Nephron (organoid): ENCODE measurements around the gene CREB3.

Source experiments
- H3K27ac Mint-ChIP-seq, 3 experiments: 2 replicates each; pipeline ENCODE4 v1.8.0; 2020; ENCODE audit warnings: mixed read lengths in 3 of 3, mild to moderate bottlenecking in 2 of 3, moderate library complexity in 1 of 3
- H3K27me3 Mint-ChIP-seq: 2 replicates; pipeline ENCODE4 v1.8.0; 2021; ENCODE audit warnings: low read depth, mild to moderate bottlenecking, moderate library complexity, mixed read lengths
- H3K36me3 Mint-ChIP-seq: 2 replicates; pipeline ENCODE4 v1.8.0; 2020; ENCODE audit warnings: low read depth, mixed read lengths
- H3K4me1 Mint-ChIP-seq: 2 replicates; pipeline ENCODE4 v1.8.0; 2020; ENCODE audit warnings: mixed read lengths
- H3K4me3 Mint-ChIP-seq, 3 experiments: 2 replicates each; pipeline ENCODE4 v1.8.0; 2020; ENCODE audit warnings: mild to moderate bottlenecking in 3 of 3, mixed read lengths in 3 of 3, moderate library complexity in 2 of 3
- H3K9me3 Mint-ChIP-seq: 2 replicates; pipeline ENCODE4 v1.8.0; 2020; ENCODE audit warnings: mixed read lengths
- TF ChIP-seq, protein P1 (sequence below), 3 experiments: fragments of 200-600 bp; sonication (generic); IDR thresholded peaks; one replicate each; pipeline ENCODE4 v1.5.0; 2021; ENCODE audit warnings: antibody characterized with exemption in 3 of 3; ENCODE audit not compliant: unreplicated experiment in 3 of 3

CREB3 gene

DNA sequence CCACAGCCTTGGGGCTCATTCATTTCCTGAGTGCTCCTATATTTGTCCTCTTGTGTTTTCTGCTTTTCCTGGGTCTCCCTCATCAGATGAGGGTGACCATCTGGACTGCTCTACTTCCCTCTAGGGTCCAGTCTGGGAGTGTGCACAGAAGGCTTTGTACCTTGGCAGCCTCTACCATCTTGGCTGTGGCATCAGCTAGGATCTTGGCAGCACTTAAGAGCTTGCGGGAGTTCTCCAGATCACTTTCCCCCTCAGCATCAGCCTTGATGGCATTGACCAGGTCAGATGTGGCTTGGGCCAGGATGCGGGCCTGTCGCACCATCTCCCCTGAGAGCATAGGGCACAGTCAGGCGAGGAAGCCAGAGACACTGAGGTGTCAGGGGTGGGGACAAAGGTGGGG, 16.2 kb upstream of the CREB3 start:
- no peaks in the 10 kb centered on the region for H3K9me3 Mint-ChIP-seq
- peaks cover 86% of the 10 kb centered on the region for H3K36me3 Mint-ChIP-seq
- H3K4me3 Mint-ChIP-seq: no peak overlapping the region
- TF ChIP-seq, protein P1, sequence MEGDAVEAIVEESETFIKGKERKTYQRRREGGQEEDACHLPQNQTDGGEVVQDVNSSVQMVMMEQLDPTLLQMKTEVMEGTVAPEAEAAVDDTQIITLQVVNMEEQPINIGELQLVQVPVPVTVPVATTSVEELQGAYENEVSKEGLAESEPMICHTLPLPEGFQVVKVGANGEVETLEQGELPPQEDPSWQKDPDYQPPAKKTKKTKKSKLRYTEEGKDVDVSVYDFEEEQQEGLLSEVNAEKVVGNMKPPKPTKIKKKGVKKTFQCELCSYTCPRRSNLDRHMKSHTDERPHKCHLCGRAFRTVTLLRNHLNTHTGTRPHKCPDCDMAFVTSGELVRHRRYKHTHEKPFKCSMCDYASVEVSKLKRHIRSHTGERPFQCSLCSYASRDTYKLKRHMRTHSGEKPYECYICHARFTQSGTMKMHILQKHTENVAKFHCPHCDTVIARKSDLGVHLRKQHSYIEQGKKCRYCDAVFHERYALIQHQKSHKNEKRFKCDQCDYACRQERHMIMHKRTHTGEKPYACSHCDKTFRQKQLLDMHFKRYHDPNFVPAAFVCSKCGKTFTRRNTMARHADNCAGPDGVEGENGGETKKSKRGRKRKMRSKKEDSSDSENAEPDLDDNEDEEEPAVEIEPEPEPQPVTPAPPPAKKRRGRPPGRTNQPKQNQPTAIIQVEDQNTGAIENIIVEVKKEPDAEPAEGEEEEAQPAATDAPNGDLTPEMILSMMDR (IDR thresholded peaks at IDR 0.05; ENCODE audit: unreplicated experiment in 3 of 3): no peak
- H3K27ac Mint-ChIP-seq: no peak overlapping the region
- H3K4me1 Mint-ChIP-seq: peaks cover 5% of the 10 kb centered on the region
- H3K27me3 Mint-ChIP-seq: no peaks in the 10 kb centered on the region

DNA sequence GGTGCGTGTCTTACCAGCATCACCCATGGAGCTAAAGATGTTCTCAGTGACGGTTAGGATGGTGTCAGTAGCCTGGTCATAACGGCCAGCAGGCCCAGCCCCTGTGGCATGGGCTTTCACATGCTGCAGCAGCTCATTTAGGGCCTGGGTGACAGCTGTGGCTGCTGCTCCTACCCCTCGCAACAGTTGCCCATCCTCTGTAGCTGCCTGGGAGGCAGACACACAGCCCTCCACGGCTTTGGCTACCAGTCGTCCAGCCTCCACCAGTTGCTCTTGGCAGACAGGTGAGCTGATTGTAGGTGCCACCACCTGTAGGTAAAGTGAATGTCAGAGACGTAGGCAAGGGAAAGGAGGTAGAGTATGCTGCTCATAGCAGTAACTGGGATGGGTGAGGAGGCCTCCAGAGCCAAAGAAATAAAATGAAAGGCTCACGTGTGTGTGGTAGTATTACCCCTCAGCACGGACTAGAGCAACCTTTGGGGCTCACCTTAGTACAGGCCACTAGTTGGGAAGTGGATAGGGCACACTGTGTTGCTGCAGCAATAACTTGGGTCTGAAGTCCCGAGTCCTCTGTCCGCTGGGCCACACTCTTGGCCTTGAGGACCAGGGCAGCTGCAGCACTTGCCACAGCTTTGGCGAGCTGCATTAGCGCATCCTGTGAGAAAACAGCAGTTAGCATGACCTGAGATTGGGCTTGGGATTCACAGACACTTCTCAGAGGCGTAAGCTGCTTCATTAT, 15.2 kb upstream of the CREB3 start:
- no peak overlapping the region for H3K27ac Mint-ChIP-seq
- no peak overlapping the region for H3K4me3 Mint-ChIP-seq
- TF ChIP-seq, protein P1 (IDR thresholded peaks at IDR 0.05; ENCODE audit: unreplicated experiment in 3 of 3): no peak
- H3K9me3 Mint-ChIP-seq: no peaks in the 10 kb centered on the region
- H3K27me3 Mint-ChIP-seq: no peaks in the 10 kb centered on the region
- peaks cover 5% of the 10 kb centered on the region for H3K4me1 Mint-ChIP-seq
- H3K36me3 Mint-ChIP-seq: peaks cover 87% of the 10 kb centered on the region

DNA sequence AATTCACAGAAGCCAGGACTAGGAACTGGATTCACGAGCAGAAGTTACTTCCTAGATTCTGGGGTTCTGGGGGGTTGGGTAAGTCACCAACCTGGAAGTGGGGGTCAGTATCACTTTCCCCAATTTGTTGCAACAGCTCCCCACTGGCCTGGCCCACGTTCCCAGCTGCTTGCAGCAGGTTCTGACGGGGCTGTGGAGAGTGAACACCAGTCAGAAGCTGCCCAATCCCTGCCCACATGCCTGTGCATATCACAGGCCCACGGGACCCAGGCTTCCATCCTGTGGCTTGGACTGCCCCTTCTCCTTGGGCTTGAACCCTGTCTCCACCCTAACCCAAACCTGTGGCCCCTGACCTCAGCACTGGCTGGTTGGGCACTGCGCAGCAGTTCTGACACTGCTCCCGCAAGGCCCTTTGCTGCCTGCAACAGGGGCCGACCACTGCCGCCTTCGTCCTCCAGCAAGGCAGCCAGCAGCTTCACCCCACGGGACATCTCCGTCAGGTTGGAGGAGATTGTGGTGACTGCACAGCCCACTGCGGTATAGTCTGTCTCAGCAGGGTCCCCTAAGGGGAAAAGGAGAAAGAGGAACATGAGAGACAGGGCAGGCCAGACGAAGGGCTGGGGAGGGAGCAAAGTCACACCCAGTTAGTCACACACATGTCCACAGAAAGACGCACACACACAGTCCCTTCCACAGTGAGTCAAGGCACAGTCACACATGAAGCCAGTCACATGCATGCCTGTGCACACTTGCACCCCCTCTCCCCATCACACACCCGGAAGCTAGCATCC, 13.6 kb upstream of the CREB3 start:
- TF ChIP-seq, protein P1 (IDR thresholded peaks at IDR 0.05; ENCODE audit: unreplicated experiment in 3 of 3): no peak
- no peaks in the 10 kb centered on the region for H3K27me3 Mint-ChIP-seq
- peaks cover 89% of the 10 kb centered on the region for H3K36me3 Mint-ChIP-seq
- peaks cover 5% of the 10 kb centered on the region for H3K4me1 Mint-ChIP-seq
- no peak overlapping the region for H3K27ac Mint-ChIP-seq
- H3K4me3 Mint-ChIP-seq: no peak overlapping the region
- H3K9me3 Mint-ChIP-seq: no peaks in the 10 kb centered on the region

DNA sequence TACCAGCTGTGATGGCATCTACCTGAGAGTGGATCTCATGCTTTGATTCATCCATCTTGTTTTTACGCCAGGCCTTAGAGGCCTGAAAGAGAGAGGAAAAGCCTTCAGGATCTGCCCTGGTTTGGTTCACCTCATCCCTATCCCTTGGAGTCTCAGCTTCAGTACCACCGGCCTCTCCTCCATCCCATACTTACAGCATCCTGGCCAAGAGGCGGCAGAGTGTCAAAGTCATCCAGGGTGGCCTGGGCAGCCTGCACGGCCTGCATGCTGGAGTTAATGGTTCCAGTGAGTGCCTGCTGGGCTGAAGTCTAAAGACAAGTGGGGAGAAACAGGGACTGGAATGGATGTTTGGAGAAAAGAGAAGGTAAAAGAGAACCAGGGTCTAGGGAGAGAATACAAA, 12.9 kb upstream of the CREB3 start:
- no peak overlapping the region for H3K27ac Mint-ChIP-seq
- H3K4me3 Mint-ChIP-seq: no peak overlapping the region
- H3K9me3 Mint-ChIP-seq: no peaks in the 10 kb centered on the region
- peaks cover 5% of the 10 kb centered on the region for H3K4me1 Mint-ChIP-seq
- H3K27me3 Mint-ChIP-seq: no peaks in the 10 kb centered on the region
- peaks cover 89% of the 10 kb centered on the region for H3K36me3 Mint-ChIP-seq
- TF ChIP-seq, protein P1 (IDR thresholded peaks at IDR 0.05; ENCODE audit: unreplicated experiment in 3 of 3): no peak

DNA sequence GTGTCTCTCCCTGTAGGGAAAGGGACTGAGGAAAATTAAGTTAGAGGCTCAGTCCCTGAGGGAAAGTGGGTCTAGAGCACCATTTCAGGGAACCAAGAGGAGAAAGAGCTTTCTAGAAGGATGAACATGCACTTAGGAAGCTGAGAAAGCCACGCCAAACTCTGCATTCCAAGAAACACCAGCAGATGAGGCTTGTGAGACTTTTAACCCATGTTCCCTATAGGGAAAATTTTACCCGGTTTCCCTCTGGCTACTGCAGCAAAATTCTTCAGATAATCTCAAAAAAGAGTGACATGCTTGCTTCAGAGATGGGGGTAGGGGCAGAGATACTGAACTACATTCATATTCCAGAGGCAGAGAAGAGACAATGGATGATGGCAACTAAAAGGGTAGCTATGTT, 9.0 kb upstream of the CREB3 start:
- Mint-ChIP-seq H3K36me3 (peaks cover 71% of the 10 kb centered on the region), H3K27me3 (no peaks in the 10 kb centered on the region), H3K4me1 (no peaks in the 10 kb centered on the region), H3K27ac (no peak overlapping the region), H3K9me3 (no peaks in the 10 kb centered on the region), H3K4me3 (no peak overlapping the region)
- TF ChIP-seq, protein P1 (IDR thresholded peaks at IDR 0.05; ENCODE audit: unreplicated experiment in 3 of 3): no peak
